SKM-1 (cell line): ENCODE results near the gene VAMP8.
"Not testable (repeated sequence)": the region's sequence is repeated elsewhere in the genome, so short reads cannot be mapped to it uniquely, and the experiment has no call there.

Experiments used
- DNase-seq: peaks from one replicate; lab custom pipeline; 2025; ENCODE audit not compliant: unreplicated experiment; lab: John Stamatoyannopoulos, UW

VAMP8 gene

DNA sequence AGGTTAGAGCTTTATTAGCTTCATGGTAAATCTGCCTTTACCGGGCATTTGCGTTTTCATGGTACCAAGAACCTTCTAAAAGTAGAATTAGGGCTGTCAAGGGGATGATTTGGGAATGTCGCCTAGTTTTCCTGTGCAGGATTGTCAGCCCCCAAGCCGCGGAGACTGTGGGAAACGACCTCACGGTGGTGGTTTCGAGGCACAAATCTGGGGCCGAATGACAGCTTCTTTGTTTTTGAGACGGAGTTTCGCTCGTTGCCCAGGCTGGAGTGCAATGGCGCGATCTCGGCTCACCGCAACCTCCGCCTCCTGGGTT lies 38.0 kb downstream of the VAMP8 start:
- DNase-seq: no peak

- DNase-seq: not testable (repeated sequence)
Measured at GRCh38 chr2:85617723-85618122, 40.3 kb downstream of the VAMP8 start.

DNA sequence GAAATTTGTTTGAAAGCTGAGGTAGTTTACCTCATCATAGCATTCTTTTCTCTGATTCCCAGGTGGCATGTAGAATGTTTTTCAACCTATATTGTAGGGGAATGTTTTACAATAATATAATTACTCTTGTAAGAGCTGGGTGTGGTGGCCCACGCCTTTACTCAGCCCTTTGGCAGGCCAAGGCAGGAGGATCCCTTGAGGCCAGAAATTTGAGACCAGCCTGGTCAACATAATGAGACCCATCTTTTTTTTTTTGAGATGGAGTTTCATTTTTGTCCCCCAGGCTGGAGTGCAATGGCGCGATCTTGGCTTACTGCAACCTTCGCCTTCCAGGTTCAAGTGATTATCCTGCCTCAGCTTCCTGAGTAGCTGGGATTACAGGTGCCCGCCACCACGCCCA lies 42.2 kb downstream of the VAMP8 start:
- DNase-seq: no peak

GRCh38 chr2:85621338-85621737 lies 44.0 kb downstream of the VAMP8 start:
- DNase-seq: no peak

GRCh38 chr2:85623991-85624390 lies 46.6 kb downstream of the VAMP8 start:
- DNase-seq: no peak

GRCh38 chr2:85628658-85629057 lies 51.3 kb downstream of the VAMP8 start:
- no peak for DNase-seq

DNA sequence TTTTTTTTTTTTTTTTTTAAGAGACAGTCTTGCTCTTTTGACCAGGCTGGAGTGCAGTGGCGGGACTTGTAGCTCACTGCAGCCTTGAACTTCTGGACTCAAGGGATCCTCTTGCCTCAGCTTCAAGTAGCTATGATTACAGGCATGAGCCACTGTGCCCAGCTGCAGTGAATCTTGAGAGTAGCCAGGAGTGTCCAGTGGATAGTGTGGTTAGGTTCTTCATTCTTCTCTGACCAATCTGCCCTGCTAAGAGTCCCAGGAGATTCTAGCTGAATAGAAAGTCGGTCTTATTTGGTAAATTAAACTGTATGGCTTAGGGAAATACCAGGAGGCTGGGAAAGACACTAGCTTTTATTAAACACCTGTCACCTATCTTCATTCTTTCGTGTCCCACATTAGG lies 53.9 kb downstream of the VAMP8 start:
- DNase-seq: no peak
